ENCODE data around the gene BNC2.
"Not testable (repeated sequence)": the region's sequence is repeated elsewhere in the genome, so short reads cannot be mapped to it uniquely, and the experiment has no call there.

Gene BNC2

GRCh38 chr9:16446636-16447035, 423.8 kb downstream of the BNC2 start:
- no peaks in the 10 kb centered on the region for H3K27me3 ChIP-seq
- TF ChIP-seq CTCF (IDR thresholded peaks at IDR 0.05; ENCODE audit: low read depth, low read length) = no peak

GRCh38 chr9:16445141-16445920, 425.1 kb downstream of the BNC2 start:
- peaks cover 8% of the 10 kb centered on the region for H3K4me1 ChIP-seq
- no peak for DNase-seq
- H3K9me3 ChIP-seq = no peaks in the 10 kb centered on the region
- no peak overlapping the region for H3K4me3 ChIP-seq (ENCODE audit: low read depth, low read length)
- H3K27me3 ChIP-seq = no peaks in the 10 kb centered on the region
- no peak for TF ChIP-seq CTCF (IDR thresholded peaks at IDR 0.05; ENCODE audit: low read depth, low read length)
- no peaks in the 10 kb centered on the region for H3K36me3 ChIP-seq

More at GRCh38 chr9:16446636-16447035, 423.8 kb downstream of the BNC2 start:
- Histone ChIP-seq H3K9me3 (no peaks in the 10 kb centered on the region), H3K36me3 (no peaks in the 10 kb centered on the region), H3K4me3 (ENCODE audit: low read depth, low read length) (no peak overlapping the region), H3K4me1 (peaks cover 15% of the 10 kb centered on the region)
- no peak for DNase-seq

GRCh38 chr9:16442622-16443021, 427.8 kb downstream of the BNC2 start:
- TF ChIP-seq CTCF (IDR thresholded peaks at IDR 0.05; ENCODE audit: low read depth, low read length) = no peak
- H3K4me1 ChIP-seq = 0 out of 2 replicates have a peak, but pooled peaks cover under 1% of the 10 kb centered on the region
- H3K9me3 ChIP-seq = no peaks in the 10 kb centered on the region
- no peaks in the 10 kb centered on the region for H3K36me3 ChIP-seq
- H3K27me3 ChIP-seq = no peaks in the 10 kb centered on the region
- no peak for DNase-seq
- H3K4me3 ChIP-seq (ENCODE audit: low read depth, low read length) = no peak overlapping the region

GRCh38 chr9:16441791-16442190, 428.7 kb downstream of the BNC2 start:
- H3K36me3 ChIP-seq = no peaks in the 10 kb centered on the region
- H3K4me1 ChIP-seq = no peaks in the 10 kb centered on the region
- H3K9me3 ChIP-seq = no peaks in the 10 kb centered on the region
- no peak for TF ChIP-seq CTCF (IDR thresholded peaks at IDR 0.05; ENCODE audit: low read depth, low read length)
- no peak for DNase-seq
- H3K4me3 ChIP-seq (ENCODE audit: low read depth, low read length) = no peak overlapping the region
- H3K27me3 ChIP-seq = no peaks in the 10 kb centered on the region

- DNase-seq; H3K27me3 ChIP-seq; H3K4me1 ChIP-seq; H3K36me3 ChIP-seq; H3K4me3 ChIP-seq (ENCODE audit: low read depth, low read length); H3K9me3 ChIP-seq: not testable (repeated sequence)
These were observed 431.6 kb downstream of the BNC2 start for GRCh38 chr9:16438831-16439230.

GRCh38 chr9:16436545-16436944, 433.9 kb downstream of the BNC2 start:
- TF ChIP-seq CTCF (IDR thresholded peaks at IDR 0.05; ENCODE audit: low read depth, low read length) = no peak

More at GRCh38 chr9:16436545-16436944, 433.9 kb downstream of the BNC2 start:
- Histone ChIP-seq H3K9me3 (no peaks in the 10 kb centered on the region), H3K27me3 (no peaks in the 10 kb centered on the region), H3K4me3 (ENCODE audit: low read depth, low read length) (no peak overlapping the region), H3K36me3 (no peaks in the 10 kb centered on the region), H3K4me1 (no peaks in the 10 kb centered on the region)
- DNase-seq = no peak
